WTC11 (cell line): ENCODE data around the gene ZNF189. TPM values are rescaled to one million over a fixed set of nuclear protein-coding genes. Genes with fewer than 3 reads are reported as not detected.

Source experiments
- ATAC-seq: fragments of 200-7000 bp; cut with Tn5 transposase; 2 replicates; pipeline ENCODE4 v1.10.0; 2021; ENCODE audit warnings: mild to moderate bottlenecking, moderate library complexity
- CTCF ChIA-PET: fragments of 300-600 bp; sonication (Branson Sonifier 250); formaldehyde crosslinking; loops from one replicate; lab custom pipeline; 2021; ENCODE audit warnings: antibody characterized with exemption; lab: Charles Lee
- POLR2A ChIA-PET: fragments of 350-600 bp; sonication (Branson Sonifier 250); formaldehyde crosslinking; loops from one replicate; lab custom pipeline; 2021; ENCODE audit warnings: antibody characterized with exemption; lab: Charles Lee
- DNase-seq: peaks from one replicate; pipeline ENCODE4 v3.0.0; 2021; ENCODE audit warnings: low spot score
- H3K27ac Mint-ChIP-seq: 2 replicates; pipeline ENCODE4 v1.8.0; 2021; ENCODE audit warnings: mixed read lengths
- H3K27me3 Mint-ChIP-seq: 2 replicates; pipeline ENCODE4 v1.8.0; 2021; ENCODE audit warnings: low read depth, mild to moderate bottlenecking, moderate library complexity, mixed read lengths
- H3K36me3 Mint-ChIP-seq: 2 replicates; pipeline ENCODE4 v1.8.0; 2021; ENCODE audit warnings: mixed read lengths
- H3K4me1 Mint-ChIP-seq: 2 replicates; pipeline ENCODE4 v1.8.0; 2022; ENCODE audit warnings: mixed read lengths
- H3K4me3 Mint-ChIP-seq: 2 replicates; pipeline ENCODE4 v1.8.0; 2021; ENCODE audit warnings: mild to moderate bottlenecking, moderate library complexity, mixed read lengths
- H3K9me3 Mint-ChIP-seq: 2 replicates; pipeline ENCODE4 v1.8.0; 2021; ENCODE audit warnings: mixed read lengths
- ARID4B ChIP-seq: sonication (generic); formaldehyde crosslinking; IDR thresholded peaks from 2 replicates; pipeline ENCODE4 v1.8.0; 2023; ENCODE audit warnings: missing genetic modification reagents, mild to moderate bottlenecking, borderline replicate concordance
- CDX4 ChIP-seq: fragments of 250-450 bp; sonication (Bioruptor Pico); IDR thresholded peaks from 2 replicates; pipeline ENCODE4 v1.9.0; 2021; ENCODE audit warnings: moderate library complexity, mild to moderate bottlenecking, inconsistent platforms, borderline replicate concordance
- ETV6 ChIP-seq: sonication (generic); formaldehyde crosslinking; IDR thresholded peaks from 2 replicates; pipeline ENCODE4 v1.8.1; 2022; ENCODE audit warnings: mild to moderate bottlenecking, missing genetic modification reagents
- FOXK1 ChIP-seq: sonication (generic); formaldehyde crosslinking; IDR thresholded peaks from 2 replicates; pipeline ENCODE4 v1.8.0; 2022; ENCODE audit warnings: mild to moderate bottlenecking, moderate library complexity, missing genetic modification reagents
- GABPB1 ChIP-seq: sonication (generic); formaldehyde crosslinking; IDR thresholded peaks from 2 replicates; pipeline ENCODE4 v1.8.1; 2023; ENCODE audit warnings: mild to moderate bottlenecking, missing genetic modification reagents
- HMGA2 ChIP-seq: fragments of 250-450 bp; sonication (Bioruptor Pico); IDR thresholded peaks from 2 replicates; pipeline ENCODE4 v1.4.0; 2021; ENCODE audit warnings: mild to moderate bottlenecking, moderate library complexity
- KAT7 ChIP-seq: sonication (generic); formaldehyde crosslinking; IDR thresholded peaks from 2 replicates; pipeline ENCODE4 v1.8.1; 2023; ENCODE audit warnings: missing genetic modification reagents, mild to moderate bottlenecking, borderline replicate concordance
- SMAD3 ChIP-seq: sonication (generic); formaldehyde crosslinking; IDR thresholded peaks from 2 replicates; pipeline ENCODE4 v1.8.0; 2022; ENCODE audit warnings: missing genetic modification reagents, mild to moderate bottlenecking, borderline replicate concordance
- SP1 ChIP-seq: sonication (generic); formaldehyde crosslinking; conservative IDR thresholded peaks from 2 replicates; pipeline ENCODE4 v1.8.1; 2022; ENCODE audit warnings: missing genetic modification reagents
- ZMAT4 ChIP-seq: fragments of 250-450 bp; sonication (Bioruptor Pico); IDR thresholded peaks from 2 replicates; pipeline ENCODE4 v1.9.0; 2021; ENCODE audit warnings: mild to moderate bottlenecking
- ZNF121 ChIP-seq: sonication (generic); formaldehyde crosslinking; IDR thresholded peaks from 2 replicates; pipeline ENCODE4 v1.8.0; 2023; ENCODE audit warnings: missing genetic modification reagents
- ZNF138 ChIP-seq: sonication (generic); formaldehyde crosslinking; conservative IDR thresholded peaks from 2 replicates; pipeline ENCODE4 v1.8.1; 2022; ENCODE audit warnings: mild to moderate bottlenecking, moderate library complexity, missing genetic modification reagents
- ZNF425 ChIP-seq: fragments of 250-450 bp; sonication (Bioruptor Pico); conservative IDR thresholded peaks from 2 replicates; pipeline ENCODE4 v1.9.0; 2021; ENCODE audit warnings: mild to moderate bottlenecking
- ZSCAN18 ChIP-seq: fragments of 250-450 bp; sonication (Bioruptor Pico); IDR thresholded peaks from 2 replicates; pipeline ENCODE4 v2.1.2; 2022; ENCODE audit warnings: mild to moderate bottlenecking, moderate library complexity
- total RNA-seq: library from RNA; stranded (reverse); gene quantifications from 3 replicates; pipeline ENCODE4 v1.2.3, GENCODE V29; 2021
- TF ChIP-seq, protein P1 (sequence below): sonication (generic); formaldehyde crosslinking; IDR thresholded peaks from 2 replicates; pipeline ENCODE4 v1.8.1; 2023; ENCODE audit warnings: mild to moderate bottlenecking, moderate library complexity, missing genetic modification reagents
- TF ChIP-seq, protein P2 (sequence below): sonication (generic); formaldehyde crosslinking; IDR thresholded peaks from 2 replicates; pipeline ENCODE4 v1.8.1; 2023; ENCODE audit warnings: mild to moderate bottlenecking, missing genetic modification reagents, borderline replicate concordance
- TF ChIP-seq, protein P3 (sequence below): sonication (generic); formaldehyde crosslinking; IDR thresholded peaks from 2 replicates; pipeline ENCODE4 v1.8.0; 2023; ENCODE audit warnings: missing genetic modification reagents

ZNF189 gene
- total RNA-seq, 1 experiment from 2014 or later: 10.3 TPM

GRCh38 chr9:101354143-101354764 lies 44.4 kb upstream of the ZNF189 start (continued):
- TF ChIP-seq ZNF425 (CRISPR knock-in tag) (no peak), HMGA2 (CRISPR knock-in tag) (no peak), ZNF121 (no peak), ZSCAN18 (CRISPR knock-in tag) (no peak), ETV6 (CRISPR knock-in tag) (no peak)
- TF ChIP-seq, protein P1, sequence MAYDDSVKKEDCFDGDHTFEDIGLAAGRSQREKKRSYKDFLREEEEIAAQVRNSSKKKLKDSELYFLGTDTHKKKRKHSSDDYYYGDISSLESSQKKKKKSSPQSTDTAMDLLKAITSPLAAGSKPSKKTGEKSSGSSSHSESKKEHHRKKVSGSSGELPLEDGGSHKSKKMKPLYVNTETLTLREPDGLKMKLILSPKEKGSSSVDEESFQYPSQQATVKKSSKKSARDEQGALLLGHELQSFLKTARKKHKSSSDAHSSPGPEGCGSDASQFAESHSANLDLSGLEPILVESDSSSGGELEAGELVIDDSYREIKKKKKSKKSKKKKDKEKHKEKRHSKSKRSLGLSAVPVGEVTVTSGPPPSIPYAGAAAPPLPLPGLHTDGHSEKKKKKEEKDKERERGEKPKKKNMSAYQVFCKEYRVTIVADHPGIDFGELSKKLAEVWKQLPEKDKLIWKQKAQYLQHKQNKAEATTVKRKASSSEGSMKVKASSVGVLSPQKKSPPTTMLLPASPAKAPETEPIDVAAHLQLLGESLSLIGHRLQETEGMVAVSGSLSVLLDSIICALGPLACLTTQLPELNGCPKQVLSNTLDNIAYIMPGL (CRISPR knock-in tag): no peak

- H3K4me1 Mint-ChIP-seq: no peaks in the 10 kb centered on the region
- ATAC-seq (no peak), DNase-seq (no peak)
- ChIA-PET POLR2A (no interaction called here), CTCF (no interaction called here)
- no peak overlapping the region for H3K27ac Mint-ChIP-seq
- no peaks in the 10 kb centered on the region for H3K27me3 Mint-ChIP-seq
- no peaks in the 10 kb centered on the region; the same call in 1 of the 2 replicates for H3K36me3 Mint-ChIP-seq
- no peak overlapping the region for H3K4me3 Mint-ChIP-seq
- peaks cover 8% of the 10 kb centered on the region for H3K9me3 Mint-ChIP-seq
- TF ChIP-seq ZMAT4 (no peak), ZNF121 (no peak), FOXK1 (CRISPR knock-in tag) (no peak), GABPB1 (CRISPR knock-in tag) (no peak), ARID4B (no peak), ZNF138 (CRISPR knock-in tag) (no peak), KAT7 (CRISPR knock-in tag) (no peak), SP1 (CRISPR knock-in tag) (no peak), SMAD3 (CRISPR knock-in tag) (no peak), CDX4 (no peak)
- TF ChIP-seq, protein P2, sequence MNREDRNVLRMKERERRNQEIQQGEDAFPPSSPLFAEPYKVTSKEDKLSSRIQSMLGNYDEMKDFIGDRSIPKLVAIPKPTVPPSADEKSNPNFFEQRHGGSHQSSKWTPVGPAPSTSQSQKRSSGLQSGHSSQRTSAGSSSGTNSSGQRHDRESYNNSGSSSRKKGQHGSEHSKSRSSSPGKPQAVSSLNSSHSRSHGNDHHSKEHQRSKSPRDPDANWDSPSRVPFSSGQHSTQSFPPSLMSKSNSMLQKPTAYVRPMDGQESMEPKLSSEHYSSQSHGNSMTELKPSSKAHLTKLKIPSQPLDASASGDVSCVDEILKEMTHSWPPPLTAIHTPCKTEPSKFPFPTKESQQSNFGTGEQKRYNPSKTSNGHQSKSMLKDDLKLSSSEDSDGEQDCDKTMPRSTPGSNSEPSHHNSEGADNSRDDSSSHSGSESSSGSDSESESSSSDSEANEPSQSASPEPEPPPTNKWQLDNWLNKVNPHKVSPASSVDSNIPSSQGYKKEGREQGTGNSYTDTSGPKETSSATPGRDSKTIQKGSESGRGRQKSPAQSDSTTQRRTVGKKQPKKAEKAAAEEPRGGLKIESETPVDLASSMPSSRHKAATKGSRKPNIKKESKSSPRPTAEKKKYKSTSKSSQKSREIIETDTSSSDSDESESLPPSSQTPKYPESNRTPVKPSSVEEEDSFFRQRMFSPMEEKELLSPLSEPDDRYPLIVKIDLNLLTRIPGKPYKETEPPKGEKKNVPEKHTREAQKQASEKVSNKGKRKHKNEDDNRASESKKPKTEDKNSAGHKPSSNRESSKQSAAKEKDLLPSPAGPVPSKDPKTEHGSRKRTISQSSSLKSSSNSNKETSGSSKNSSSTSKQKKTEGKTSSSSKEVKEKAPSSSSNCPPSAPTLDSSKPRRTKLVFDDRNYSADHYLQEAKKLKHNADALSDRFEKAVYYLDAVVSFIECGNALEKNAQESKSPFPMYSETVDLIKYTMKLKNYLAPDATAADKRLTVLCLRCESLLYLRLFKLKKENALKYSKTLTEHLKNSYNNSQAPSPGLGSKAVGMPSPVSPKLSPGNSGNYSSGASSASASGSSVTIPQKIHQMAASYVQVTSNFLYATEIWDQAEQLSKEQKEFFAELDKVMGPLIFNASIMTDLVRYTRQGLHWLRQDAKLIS: no peak
- TF ChIP-seq, protein P3, sequence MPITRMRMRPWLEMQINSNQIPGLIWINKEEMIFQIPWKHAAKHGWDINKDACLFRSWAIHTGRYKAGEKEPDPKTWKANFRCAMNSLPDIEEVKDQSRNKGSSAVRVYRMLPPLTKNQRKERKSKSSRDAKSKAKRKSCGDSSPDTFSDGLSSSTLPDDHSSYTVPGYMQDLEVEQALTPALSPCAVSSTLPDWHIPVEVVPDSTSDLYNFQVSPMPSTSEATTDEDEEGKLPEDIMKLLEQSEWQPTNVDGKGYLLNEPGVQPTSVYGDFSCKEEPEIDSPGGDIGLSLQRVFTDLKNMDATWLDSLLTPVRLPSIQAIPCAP (CRISPR knock-in tag): no peak
Measured at GRCh38 chr9:101354765-101355708, 43.6 kb upstream of the ZNF189 start.
